ENCODE results near the gene XRCC5. TPM values are rescaled to one million over a fixed set of nuclear protein-coding genes. Genes with fewer than 3 reads are reported as not detected.

The XRCC5 gene
- polyA plus RNA-seq, 1 donor from 2014 or later = 279 TPM

- no peak for TF ChIP-seq TAF1 (IDR thresholded peaks at IDR 0.05; ENCODE audit: low read depth)
- TF ChIP-seq CTCF (IDR thresholded peaks at IDR 0.05; ENCODE audit: poor library complexity, severe bottlenecking) = no peak
- TF ChIP-seq SMC3 (conservative IDR thresholded peaks at IDR 0.05; ENCODE audit: poor library complexity) = no peak
- TF ChIP-seq RAD21 (conservative IDR thresholded peaks at IDR 0.05) = no peak
- no peak for TF ChIP-seq MXI1 (conservative IDR thresholded peaks at IDR 0.05; ENCODE audit: poor library complexity, severe bottlenecking)
- no peak for TF ChIP-seq POLR2AphosphoS5 (IDR thresholded peaks at IDR 0.05)
- H4K20me1 ChIP-seq (ENCODE audit: insufficient read depth) = no peaks in the 10 kb centered on the region
Measured at GRCh38 chr2:216069028-216069427, 40.1 kb upstream of the XRCC5 start.

DNA sequence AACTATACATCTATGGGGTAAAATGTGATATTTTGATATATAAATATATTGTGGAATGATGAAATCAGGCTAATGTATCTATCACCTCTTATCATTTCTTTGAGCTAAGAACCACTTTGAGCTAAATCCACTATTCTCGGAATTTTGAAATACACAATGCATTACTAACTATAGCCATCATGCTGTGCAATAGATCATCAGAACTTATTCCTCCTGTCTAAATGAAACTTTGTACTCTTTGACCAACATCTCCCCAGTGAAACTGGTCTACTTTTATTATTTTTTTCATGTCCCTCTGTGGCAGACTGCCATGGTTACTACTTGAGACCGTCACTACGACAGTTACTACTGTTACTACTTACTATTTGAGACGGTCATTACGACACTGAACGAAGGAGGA lies 39.0 kb upstream of the XRCC5 start:
- no peak for TF ChIP-seq RAD21 (conservative IDR thresholded peaks at IDR 0.05)
- no peak for TF ChIP-seq SMC3 (conservative IDR thresholded peaks at IDR 0.05; ENCODE audit: poor library complexity)
- TF ChIP-seq CTCF (IDR thresholded peaks at IDR 0.05; ENCODE audit: poor library complexity, severe bottlenecking) = no peak
- TF ChIP-seq, protein P1, sequence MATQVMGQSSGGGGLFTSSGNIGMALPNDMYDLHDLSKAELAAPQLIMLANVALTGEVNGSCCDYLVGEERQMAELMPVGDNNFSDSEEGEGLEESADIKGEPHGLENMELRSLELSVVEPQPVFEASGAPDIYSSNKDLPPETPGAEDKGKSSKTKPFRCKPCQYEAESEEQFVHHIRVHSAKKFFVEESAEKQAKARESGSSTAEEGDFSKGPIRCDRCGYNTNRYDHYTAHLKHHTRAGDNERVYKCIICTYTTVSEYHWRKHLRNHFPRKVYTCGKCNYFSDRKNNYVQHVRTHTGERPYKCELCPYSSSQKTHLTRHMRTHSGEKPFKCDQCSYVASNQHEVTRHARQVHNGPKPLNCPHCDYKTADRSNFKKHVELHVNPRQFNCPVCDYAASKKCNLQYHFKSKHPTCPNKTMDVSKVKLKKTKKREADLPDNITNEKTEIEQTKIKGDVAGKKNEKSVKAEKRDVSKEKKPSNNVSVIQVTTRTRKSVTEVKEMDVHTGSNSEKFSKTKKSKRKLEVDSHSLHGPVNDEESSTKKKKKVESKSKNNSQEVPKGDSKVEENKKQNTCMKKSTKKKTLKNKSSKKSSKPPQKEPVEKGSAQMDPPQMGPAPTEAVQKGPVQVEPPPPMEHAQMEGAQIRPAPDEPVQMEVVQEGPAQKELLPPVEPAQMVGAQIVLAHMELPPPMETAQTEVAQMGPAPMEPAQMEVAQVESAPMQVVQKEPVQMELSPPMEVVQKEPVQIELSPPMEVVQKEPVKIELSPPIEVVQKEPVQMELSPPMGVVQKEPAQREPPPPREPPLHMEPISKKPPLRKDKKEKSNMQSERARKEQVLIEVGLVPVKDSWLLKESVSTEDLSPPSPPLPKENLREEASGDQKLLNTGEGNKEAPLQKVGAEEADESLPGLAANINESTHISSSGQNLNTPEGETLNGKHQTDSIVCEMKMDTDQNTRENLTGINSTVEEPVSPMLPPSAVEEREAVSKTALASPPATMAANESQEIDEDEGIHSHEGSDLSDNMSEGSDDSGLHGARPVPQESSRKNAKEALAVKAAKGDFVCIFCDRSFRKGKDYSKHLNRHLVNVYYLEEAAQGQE (IDR thresholded peaks at IDR 0.05; ENCODE audit: borderline replicate concordance) = no peak
- TF ChIP-seq POLR2AphosphoS5 (IDR thresholded peaks at IDR 0.05) = no peak
- Histone ChIP-seq H3K4me2 (ENCODE audit: low read length) (no peak overlapping the region), H3K9ac (ENCODE audit: low read length) (no peak overlapping the region)

More at GRCh38 chr2:216069028-216069427, 40.1 kb upstream of the XRCC5 start:
- Histone ChIP-seq H3K9ac (ENCODE audit: low read length) (no peak overlapping the region), H3K36me3 (ENCODE audit: insufficient read depth, low read length) (peaks cover 3% of the 10 kb centered on the region), H3K9me3 (ENCODE audit: low read length) (no peaks in the 10 kb centered on the region), H3F3A (ENCODE audit: insufficient read depth, low read length, poor library complexity, severe bottlenecking) (no peaks in the 10 kb centered on the region), H3K9me2 (ENCODE audit: insufficient read depth, low read length) (no peaks in the 10 kb centered on the region), H3K79me2 (replicated peaks; ENCODE audit: insufficient read depth, low read length) (no peaks in the 10 kb centered on the region), H2AFZ (ENCODE audit: low read depth, low read length) (no peak overlapping the region), H3K27me3 (ENCODE audit: insufficient read depth, low read depth, low read length) (no peaks in the 10 kb centered on the region), H3K4me3 (ENCODE audit: low read length) (no peak overlapping the region), H3K4me2 (ENCODE audit: low read length) (no peak overlapping the region), H3K27ac (ENCODE audit: low read length) (no peak overlapping the region)

More for the DNA sequence above, 39.0 kb upstream of the XRCC5 start:
- no peaks in the 10 kb centered on the region for H3K27me3 ChIP-seq (ENCODE audit: insufficient read depth, low read depth, low read length)
- no peak overlapping the region for H3K27ac ChIP-seq (ENCODE audit: low read length)
- no peaks in the 10 kb centered on the region for H3K36me3 ChIP-seq (ENCODE audit: insufficient read depth, low read length)
- H3K79me2 ChIP-seq (replicated peaks; ENCODE audit: insufficient read depth, low read length) = no peaks in the 10 kb centered on the region
- no peaks in the 10 kb centered on the region for H4K20me1 ChIP-seq (ENCODE audit: insufficient read depth)
- no peak overlapping the region for H3K4me3 ChIP-seq (ENCODE audit: low read length)
- no peaks in the 10 kb centered on the region for H3K9me3 ChIP-seq (ENCODE audit: low read length)
- H3K9me2 ChIP-seq (ENCODE audit: insufficient read depth, low read length) = no peaks in the 10 kb centered on the region
- no peaks in the 10 kb centered on the region for H3F3A ChIP-seq (ENCODE audit: insufficient read depth, low read length, poor library complexity, severe bottlenecking)
- no peak overlapping the region for H2AFZ ChIP-seq (ENCODE audit: low read depth, low read length)

Measured in neural cell (in vitro differentiated cells).